Glutamatergic neuron (in vitro differentiated cells): Measurements from ENCODE around the gene HAVCR1. TPM values are rescaled to one million over a fixed set of nuclear protein-coding genes. Genes with fewer than 3 reads are reported as not detected.
"Not testable (repeated sequence)": the region's sequence is repeated elsewhere in the genome, so short reads cannot be mapped to it uniquely, and the experiment has no call there.

Experiments
- DNase-seq: peaks from one replicate; pipeline ENCODE4 v3.0.0; 2022
- H3K27ac Mint-ChIP-seq: one replicate; pipeline ENCODE4 v1.8.0; 2020; ENCODE audit warnings: mild to moderate bottlenecking, mixed read lengths, inconsistent platforms; ENCODE audit not compliant: unreplicated experiment
- H3K27me3 Mint-ChIP-seq: one replicate; pipeline ENCODE4 v1.8.0; 2020; ENCODE audit warnings: mild to moderate bottlenecking, moderate library complexity, mixed read lengths, inconsistent platforms; ENCODE audit not compliant: unreplicated experiment
- H3K36me3 Mint-ChIP-seq: one replicate; pipeline ENCODE4 v1.8.0; 2020; ENCODE audit warnings: mild to moderate bottlenecking, mixed read lengths, inconsistent platforms; ENCODE audit not compliant: unreplicated experiment
- H3K4me1 Mint-ChIP-seq: one replicate; pipeline ENCODE4 v1.8.0; 2020; ENCODE audit warnings: mild to moderate bottlenecking, low read depth, mixed read lengths, inconsistent platforms; ENCODE audit not compliant: unreplicated experiment
- H3K4me3 Mint-ChIP-seq: one replicate; pipeline ENCODE4 v1.8.0; 2020; ENCODE audit warnings: mild to moderate bottlenecking, mixed read lengths, inconsistent platforms; ENCODE audit not compliant: unreplicated experiment
- H3K9me3 Mint-ChIP-seq: one replicate; pipeline ENCODE4 v1.8.0; 2020; ENCODE audit warnings: mild to moderate bottlenecking, moderate library complexity, mixed read lengths, inconsistent platforms; ENCODE audit not compliant: unreplicated experiment
- CTCF ChIP-seq: fragments of 200-600 bp; sonication (generic); IDR thresholded peaks from one replicate; pipeline ENCODE4 v1.5.0; 2021; ENCODE audit not compliant: partially characterized antibody, unreplicated experiment
- total RNA-seq: library from RNA; stranded (reverse); fragmentation: NEBNext Ultra II Directional; extraction: Animal tissue kit (Norgen Biotek cat#: 25700); gene quantifications from one replicate; pipeline ENCODE4 v1.2.1, GENCODE V29; 2021; ENCODE audit not compliant: unreplicated experiment

HAVCR1 gene
- total RNA-seq, 1 donor from 2014 or later = not detected

- H3K36me3 Mint-ChIP-seq = no peaks in the 10 kb centered on the region
- H3K4me1 Mint-ChIP-seq = no peaks in the 10 kb centered on the region
- no peaks in the 10 kb centered on the region for H3K27me3 Mint-ChIP-seq
- H3K4me3 Mint-ChIP-seq = no peak overlapping the region
- TF ChIP-seq CTCF = no peak
- H3K27ac Mint-ChIP-seq = no peak overlapping the region
- DNase-seq = no peak
- H3K9me3 Mint-ChIP-seq = peaks cover 2% of the 10 kb centered on the region
Measured at GRCh38 chr5:157051604-157052245, 7.2 kb downstream of the HAVCR1 start.

GRCh38 chr5:157050050-157050449 lies 8.9 kb downstream of the HAVCR1 start:
- DNase-seq = no peak
- Mint-ChIP-seq H3K4me1 (no peaks in the 10 kb centered on the region), H3K36me3 (no peaks in the 10 kb centered on the region), H3K9me3 (peaks cover 2% of the 10 kb centered on the region), H3K27me3 (no peaks in the 10 kb centered on the region), H3K27ac (no peak overlapping the region), H3K4me3 (no peak overlapping the region)
- no peak for TF ChIP-seq CTCF

- Mint-ChIP-seq H3K4me1 (no peaks in the 10 kb centered on the region), H3K9me3 (peaks cover 2% of the 10 kb centered on the region), H3K27me3 (no peaks in the 10 kb centered on the region), H3K4me3 (no peak overlapping the region), H3K27ac (no peak overlapping the region), H3K36me3 (no peaks in the 10 kb centered on the region)
- no peak for TF ChIP-seq CTCF
- no peak for DNase-seq
Measured at GRCh38 chr5:157049605-157050004, 9.3 kb downstream of the HAVCR1 start.

GRCh38 chr5:157047898-157048297 lies 11.0 kb downstream of the HAVCR1 start:
- Mint-ChIP-seq H3K4me3 (no peak overlapping the region), H3K9me3 (peaks cover 2% of the 10 kb centered on the region), H3K4me1 (no peaks in the 10 kb centered on the region), H3K36me3 (no peaks in the 10 kb centered on the region), H3K27me3 (no peaks in the 10 kb centered on the region), H3K27ac (no peak overlapping the region)
- no peak for DNase-seq
- TF ChIP-seq CTCF = no peak

GRCh38 chr5:157047016-157047415 lies 11.9 kb downstream of the HAVCR1 start:
- H3K4me3 Mint-ChIP-seq, H3K27ac Mint-ChIP-seq, H3K36me3 Mint-ChIP-seq, H3K9me3 Mint-ChIP-seq, H3K27me3 Mint-ChIP-seq, H3K4me1 Mint-ChIP-seq, DNase-seq: not testable (repeated sequence)
